Anterior cingulate cortex (tissue), 58 donors: ENCODE data around the gene IFI16.

Source experiments
- DNase-seq, 58 donors: peaks; one replicate each; lab custom pipeline; 2025; lab: John Stamatoyannopoulos, UW

Gene IFI16

DNA sequence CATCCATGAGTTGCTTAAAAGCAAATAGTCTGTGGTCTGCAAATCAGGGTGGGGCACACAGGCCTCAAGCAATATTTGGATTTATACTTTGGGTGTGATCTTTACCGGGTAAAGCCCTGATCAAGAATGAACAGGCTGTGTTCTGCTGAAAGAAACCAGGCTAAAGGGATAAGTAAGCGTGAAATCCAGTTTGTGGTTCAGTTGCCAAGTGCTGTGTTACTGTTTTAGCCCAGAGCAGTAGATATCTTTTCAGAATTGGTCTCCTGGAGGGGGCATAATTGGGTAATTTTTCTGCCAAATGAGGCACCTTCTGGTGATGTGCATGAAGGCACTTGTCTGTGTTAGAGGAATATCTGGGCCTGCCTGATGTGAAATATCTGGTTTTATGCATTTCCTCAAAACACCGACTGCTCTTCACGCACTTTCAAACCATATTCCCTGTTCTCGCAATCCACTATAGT, 45.5 kb downstream of the IFI16 start:
- no peak for DNase-seq

DNA sequence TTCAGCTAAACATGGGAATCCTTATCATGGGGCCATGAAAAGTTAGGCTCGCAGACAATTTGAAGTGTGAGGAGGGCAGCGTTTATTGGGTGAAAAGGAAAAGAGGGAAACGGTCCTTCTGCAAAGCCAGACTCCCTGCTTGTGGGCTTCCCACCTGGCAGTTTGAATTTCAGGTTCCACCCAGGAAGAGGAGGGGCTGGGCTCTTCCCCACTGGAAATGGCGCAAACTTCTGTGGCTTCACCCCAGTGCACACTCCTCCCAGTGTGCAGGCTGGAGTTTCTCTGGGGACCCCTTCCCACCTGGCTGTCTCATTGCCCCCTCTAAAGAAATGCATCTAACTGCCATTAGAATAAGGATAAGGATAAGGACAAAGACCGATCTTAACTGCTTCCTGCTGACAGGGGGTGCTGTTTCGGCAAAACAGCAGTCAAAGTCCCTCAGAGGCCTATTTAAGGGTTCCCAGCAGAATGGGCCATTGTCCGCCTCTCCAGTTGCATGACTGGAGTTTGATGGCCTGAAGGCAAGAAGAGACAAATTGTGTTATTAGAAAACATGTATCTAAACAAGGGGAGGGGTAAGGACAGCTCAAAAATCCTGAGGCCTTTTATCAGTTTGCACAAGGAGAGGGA, 46.5 kb downstream of the IFI16 start:
- DNase-seq: peak in 5 of 58 donors; percentile 2 to 11 (median 8)

DNA sequence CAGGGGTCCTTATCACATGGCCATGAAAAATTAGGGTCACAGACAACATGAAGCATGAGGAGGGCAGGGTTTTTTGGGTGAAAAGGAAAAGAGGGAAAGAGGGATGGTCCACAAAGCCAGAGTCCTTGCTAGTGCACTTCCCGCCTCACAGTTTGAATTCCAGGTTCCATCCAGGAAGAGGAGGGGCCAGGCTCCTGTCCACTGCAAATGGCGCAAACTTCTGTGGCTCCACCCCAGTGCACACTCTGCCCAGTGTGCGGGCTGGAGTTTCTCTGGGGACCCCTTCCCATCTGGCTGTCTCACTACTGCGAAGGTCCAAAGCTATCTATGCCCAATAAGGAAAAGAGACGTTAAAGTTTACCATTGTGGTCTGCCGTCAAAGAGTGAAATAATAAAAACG, 49.0 kb downstream of the IFI16 start:
- no peak for DNase-seq

DNA sequence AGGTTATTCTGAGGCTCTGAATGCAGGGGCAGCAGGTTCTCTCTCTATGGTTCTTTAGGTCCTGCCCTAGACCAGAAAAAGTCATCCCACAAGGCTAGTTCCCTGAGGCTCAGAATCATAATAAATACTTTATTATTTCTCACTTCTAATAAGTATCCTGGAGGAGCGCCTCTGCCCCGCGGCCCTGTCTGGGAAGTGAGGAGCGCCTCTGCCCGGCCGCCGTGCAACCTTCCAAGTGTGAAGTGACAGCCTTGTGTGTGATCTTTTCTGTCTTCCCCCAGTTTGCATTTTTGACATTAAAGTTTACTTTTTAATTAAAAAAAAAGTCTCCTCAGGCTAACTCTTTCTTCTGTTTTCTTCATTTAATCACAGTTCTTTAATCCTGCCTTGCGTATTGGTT, 55.4 kb downstream of the IFI16 start:
- no peak for DNase-seq

DNA sequence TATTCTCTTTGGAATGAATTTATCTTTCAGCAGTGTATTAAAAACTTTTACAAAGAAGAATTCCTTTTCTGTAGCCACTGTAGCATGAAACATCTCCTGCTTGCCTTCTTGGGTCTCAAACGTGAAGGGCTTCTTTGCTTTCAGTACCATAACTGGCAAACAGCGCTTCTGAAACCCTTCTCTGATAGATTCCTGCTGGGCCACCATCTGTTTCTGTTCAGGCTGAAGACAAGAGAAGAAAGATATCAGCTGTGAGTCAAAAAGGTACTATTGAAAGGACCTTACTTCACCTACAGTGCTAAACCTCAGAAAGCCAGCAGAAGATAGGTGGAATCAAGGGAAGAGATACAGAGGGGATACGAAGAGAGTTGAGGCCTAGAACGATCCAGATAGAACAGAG, 56.4 kb downstream of the IFI16 start:
- no peak for DNase-seq

DNA sequence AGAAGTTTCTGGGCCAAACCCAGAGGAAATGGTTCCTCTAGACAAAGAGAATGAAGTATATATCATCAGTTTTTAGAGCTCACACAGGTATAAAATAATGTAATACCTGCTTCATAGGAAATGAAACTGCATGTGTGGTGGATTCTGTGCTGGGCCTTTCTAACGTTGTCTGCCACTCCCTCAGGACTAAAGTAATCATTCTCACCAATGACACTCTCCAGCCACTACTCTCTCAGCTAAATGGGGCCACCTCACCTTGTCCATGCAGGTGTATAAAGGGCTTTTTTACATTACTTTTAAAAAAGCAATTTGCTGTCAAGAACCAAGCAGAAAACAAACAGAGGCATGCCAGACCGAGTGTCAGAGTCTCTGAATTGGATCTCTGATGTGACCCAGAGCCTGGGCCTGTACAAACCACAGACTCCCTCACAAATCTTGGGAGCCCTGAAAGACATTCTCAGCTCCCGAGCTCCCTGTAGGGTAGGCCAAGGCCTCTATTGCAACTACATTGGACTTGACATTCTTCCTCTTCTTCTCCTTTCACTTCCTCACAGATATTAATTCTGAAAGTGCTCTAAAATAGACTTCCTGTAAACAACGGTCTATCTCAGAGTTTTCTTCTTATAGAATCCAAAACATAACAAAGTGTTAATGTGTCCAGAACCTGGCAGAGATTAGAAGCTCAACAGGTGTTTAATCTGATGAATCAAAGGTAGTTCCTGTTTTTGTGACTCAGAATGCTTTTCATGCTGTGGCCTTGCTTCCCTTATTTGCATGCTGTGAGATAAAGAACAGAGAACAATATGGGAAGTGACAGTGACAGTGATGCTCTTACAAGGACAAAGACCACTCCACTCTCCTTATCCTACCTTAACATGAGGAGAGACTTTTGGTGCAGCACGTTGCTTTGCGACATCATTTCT, 58.3 kb downstream of the IFI16 start:
- DNase-seq: peak in 1 of 58 donors; percentile 18

DNA sequence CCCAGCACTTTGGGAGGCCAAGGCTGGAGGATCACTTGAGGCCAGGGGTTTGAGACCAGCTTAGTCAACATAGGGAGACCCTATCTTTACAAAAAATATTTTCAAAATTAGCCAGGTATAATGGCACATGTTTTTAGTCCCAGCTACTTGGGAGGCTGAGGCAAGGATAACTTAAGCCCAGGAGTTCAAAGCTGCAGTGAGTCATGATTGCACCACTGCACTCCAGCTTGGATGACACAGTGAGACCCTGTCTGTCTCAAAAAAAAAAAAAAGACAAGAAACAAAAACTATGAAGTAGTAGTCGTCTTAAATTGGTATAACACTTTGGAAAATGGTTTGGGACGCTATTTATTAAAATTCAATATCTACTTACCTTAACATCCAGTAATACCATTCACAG, 59.2 kb downstream of the IFI16 start:
- no peak for DNase-seq

DNA sequence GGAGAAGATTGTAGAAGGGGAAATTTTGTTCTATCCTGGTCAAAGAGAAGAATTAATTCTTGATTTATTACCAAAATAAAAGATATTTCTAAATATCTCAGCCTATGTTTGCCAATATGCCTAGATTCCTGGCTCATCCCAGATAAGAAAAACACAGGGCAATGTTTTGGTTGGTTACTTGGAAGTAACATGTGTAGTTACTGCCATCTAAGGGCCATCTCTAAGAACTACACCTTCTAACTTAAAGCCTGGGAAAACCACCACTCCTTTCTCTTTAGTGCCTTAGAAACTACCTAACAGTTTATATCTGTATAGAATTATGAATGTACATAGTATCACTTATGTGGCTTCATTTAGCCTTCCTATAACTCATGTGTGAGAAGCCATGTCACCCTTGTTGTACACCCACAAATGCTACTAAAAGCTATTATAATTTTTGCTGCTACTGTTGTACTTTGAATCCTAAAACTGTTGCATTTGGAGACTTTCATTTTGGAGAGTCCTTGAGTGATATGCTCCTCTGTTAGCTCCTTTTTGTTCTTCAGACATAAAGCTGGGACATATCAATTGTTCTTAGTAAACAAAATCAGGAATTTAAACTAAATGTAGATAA, 62.4 kb downstream of the IFI16 start:
- DNase-seq: peak in 2 of 58 donors; percentile 31 to 60

DNA sequence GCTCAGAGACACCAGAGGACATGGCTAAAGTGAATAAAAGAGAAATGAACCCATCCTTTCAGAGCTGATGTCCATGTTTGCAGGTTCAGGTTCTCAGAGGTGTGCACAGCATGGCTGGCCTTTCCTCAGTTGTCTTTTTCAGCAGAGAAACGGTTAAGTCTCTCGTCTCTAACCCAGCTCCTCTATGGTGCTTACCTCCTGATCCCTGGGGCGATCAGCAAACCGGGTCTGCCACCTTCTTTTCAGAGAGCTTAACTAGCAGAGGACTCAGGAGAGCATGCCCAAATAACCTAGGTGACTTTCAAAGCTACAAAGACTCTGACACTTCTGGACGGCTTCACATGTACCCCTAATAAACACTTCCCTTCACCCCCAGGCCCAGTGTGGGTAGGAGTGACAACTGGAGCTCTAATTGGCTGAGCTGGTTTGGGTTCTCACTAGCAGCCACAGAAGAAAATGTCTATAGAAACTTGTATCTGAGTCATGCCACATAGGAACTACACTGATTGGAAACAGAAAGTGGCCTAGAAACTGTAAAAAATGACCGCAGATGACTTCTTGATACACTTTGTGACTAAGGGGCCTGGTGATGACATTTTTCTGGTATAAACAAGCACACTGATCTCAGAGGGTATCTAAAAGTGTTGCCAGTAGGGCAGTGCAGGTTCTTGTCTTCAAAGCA, 66.9 kb downstream of the IFI16 start, which contains the start of gene AIM2:
Gene AIM2 (minus strand): TSS at position 329 of the 682 bp plus-strand sequence. CDS start 3,267 bp downstream, outside the sequence.
- DNase-seq: no peak

DNA sequence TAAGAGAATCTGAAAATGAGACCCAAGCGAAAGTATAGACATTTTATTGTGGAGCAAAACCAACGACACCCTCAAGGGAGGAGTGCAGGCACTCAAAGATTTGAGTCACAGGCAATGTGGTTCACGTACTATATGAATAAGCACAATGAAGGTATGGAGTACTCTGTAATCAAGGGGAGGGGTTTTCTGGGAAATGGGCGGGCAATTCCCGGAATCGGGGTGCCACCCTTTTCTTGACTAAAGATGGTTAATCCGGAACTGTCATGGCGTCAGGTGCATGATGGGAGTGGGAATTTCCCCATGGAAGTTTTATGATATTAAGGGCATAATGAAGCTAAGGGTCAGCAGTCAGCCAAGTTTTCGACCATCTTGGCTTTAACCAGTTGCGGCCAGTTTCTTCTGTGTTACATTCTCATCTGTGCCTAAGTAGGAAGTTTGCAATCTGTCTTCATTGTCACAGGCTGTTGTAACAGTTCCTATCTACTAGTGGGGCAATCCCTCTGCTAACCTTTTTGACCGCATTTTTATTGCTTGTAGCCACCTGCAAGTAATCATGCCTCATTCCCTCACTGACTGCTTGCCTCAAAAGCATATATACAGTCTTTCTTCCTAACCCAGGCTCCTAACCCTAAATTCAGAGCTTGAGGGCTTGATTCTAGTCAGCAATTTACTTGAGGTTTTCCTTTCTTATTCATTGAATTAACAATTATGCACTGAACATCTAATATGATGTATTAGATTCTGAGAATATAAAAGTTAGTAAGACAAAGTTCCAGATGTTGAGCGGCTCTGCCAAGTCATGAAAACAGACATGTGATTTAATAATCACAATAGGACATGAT, 67.6 kb downstream of the IFI16 start:
- no peak for DNase-seq

DNA sequence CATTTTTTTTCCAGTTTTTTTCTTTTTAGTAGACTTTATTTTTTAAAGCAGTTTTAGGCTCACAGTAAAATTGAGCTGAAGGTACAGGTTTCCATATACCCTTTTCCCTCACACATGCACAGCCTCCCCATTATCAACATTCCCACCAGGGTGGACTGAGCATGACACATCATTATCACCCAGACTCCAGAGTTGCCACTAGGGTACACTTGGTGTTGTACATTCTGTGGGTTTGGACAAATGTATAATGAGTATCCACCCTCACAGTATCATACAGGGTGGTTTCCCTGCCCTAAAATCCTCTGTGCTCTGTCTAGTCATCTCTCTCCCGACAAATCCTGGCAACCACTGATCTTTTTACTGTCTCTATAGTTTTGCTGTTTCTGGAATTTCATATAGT, 69.8 kb downstream of the IFI16 start:
- DNase-seq: no peak

DNA sequence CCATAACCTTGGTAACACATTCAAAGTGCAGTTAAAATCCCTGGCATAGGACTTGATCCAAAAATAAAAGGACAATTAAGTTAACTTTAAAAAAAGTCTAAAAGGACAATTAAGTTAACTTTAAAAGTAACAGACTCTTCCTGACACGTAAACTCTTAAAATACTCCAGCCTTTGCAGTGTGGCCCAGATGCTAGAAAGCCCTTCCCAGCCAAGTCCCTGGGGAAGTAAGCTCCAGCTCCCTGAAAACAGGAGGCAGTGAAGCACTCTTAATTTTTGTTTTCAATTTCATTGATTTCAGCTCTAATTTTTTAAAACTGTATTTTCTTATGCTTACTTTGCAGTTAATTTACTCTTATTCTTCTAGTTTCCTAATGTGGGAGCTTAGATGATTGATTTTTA, 71.9 kb downstream of the IFI16 start:
- DNase-seq: no peak

DNA sequence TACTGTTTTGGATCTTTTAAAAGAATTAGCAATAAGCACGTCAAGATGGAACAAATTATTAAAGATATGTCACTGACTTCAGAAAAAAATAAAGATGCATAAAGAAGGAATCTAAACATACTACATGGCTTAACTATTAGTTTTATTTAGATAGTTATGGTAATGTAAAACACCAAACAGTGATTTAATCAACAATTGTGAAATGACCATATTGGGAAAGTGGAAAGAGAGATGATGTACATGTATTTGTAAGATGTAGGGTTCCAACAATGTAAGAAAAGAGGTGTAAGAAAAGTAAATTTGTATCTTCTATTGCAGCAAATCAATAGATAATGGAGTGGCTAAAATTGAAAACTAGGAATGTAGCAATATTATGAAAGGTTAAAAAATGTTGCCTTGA, 73.3 kb downstream of the IFI16 start:
- DNase-seq: no peak

DNA sequence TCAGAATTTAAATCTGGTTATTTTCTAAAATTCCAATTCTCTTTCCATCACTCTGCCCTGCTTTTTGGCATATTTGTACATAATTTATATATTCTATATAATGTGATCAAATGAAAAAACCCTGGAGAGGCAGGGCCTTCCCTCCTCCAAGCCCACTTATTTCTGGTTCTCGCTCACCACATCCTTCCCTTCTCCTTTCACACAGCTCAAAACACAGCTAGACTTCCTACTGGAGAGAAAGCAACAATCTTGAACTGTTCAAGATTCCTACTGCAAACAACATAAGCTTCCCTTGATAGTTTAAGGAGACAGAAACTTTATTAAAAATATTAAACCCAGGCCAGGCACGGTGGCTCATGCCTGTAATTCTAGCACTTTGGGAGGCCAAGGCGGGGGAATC, 74.4 kb downstream of the IFI16 start:
- no peak for DNase-seq

DNA sequence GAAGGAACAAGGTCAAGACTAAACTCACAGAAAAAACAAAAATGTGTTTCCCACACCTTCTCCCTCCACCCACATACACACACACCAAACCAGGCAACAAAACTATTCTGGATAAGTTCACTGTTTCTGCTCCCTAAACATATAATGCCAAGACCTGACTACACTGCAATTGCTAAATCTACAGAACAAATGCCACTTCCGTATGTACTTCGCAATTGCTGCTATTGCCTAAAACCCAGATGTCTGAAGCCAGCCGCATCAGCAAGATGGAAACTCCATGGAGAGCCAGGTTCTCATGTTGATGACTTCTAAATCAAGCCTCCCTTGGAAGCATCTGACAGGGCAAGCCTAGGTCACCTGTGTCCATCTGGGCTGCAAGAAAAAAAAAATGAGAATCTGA, 75.2 kb downstream of the IFI16 start:
- no peak for DNase-seq

DNA sequence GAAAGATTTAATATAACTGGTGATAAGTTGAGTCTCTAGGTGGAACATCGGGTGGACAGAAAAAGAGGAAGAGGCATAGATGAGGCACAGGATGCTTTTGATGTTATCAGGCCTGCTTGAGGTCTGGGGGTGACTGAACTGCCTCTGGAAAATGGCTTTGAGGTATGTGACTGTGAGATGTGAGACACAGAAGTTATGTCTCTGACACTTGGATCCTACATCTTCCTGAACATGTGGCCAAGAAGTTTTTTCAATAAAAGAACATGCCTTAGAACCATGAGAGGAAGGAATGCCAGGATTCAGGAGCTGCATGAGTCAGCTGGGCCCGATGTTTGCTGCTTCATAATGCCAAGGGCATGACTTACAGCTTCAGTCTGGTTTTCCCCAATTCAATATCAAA, 78.3 kb downstream of the IFI16 start:
- no peak for DNase-seq

DNA sequence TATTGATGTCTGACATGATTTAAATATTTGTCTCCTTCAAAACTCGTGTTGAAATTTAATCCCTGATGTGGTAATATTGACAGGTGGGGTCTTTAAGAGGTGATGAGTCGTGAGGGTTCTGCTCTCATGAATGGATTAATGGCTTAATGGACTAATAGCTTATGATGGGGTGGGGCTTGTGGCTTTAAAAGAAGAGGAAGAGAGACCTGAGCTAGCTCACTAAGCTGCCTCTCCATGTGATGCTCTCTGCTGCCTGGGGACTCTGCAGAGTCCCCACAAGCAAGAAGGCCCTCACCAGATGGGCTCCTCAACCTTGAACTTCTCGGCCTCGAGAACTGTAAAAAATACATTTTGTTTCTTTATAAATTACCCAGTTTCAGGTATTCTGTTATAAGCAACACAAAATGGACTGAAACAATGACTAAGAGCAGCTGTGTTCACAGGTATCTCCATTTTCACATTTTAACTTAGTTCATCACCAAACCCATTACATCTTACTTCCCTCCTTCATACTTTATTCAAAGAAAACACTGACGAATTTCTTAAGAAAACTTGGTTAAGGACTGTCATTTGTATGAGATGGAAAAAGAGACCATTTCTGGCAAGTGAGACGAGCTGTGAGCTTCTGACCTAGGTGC, 79.0 kb downstream of the IFI16 start:
- no peak for DNase-seq

DNA sequence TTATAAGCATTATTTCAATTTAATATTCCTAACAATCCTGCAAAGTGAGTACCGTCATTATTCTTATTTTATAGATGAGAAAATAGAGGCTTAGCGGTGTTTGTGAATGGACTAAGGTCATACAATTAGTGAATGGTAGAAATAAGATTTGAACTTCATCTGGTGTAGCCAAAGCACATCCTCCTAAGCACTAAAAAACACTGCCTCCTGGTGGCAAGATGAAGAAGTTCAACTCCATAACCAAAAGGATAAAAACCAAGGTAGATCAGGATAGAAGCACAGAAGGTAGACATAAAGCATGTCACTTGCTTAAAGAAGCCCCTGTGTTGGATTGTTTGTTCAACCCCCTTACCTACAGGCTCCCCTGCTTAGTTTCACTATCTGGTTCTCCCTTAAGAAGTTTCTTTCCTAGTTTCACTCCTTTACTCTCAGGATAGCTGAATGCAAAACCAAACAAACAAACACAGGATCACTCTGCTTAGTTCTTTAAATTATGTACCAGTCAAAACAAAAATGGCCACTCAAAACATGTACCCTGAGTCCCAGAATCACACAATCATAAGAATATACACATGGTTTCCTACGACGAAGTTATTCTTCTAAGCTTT, 79.6 kb downstream of the IFI16 start:
- DNase-seq: no peak
